NCI-H1092 treated with DMSO at 0.1 percent for 48 hours (cell line): ENCODE data around the gene MAP2K6.

ENCODE experiments used
- DNase-seq: peaks from one replicate; lab custom pipeline; 2025; lab: John Stamatoyannopoulos, UW

Gene MAP2K6

GRCh38 chr17:69535016-69535570, 120.6 kb downstream of the MAP2K6 start:
- no peak for DNase-seq

- DNase-seq, result no peak
These were observed 124.3 kb downstream of the MAP2K6 start for GRCh38 chr17:69538795-69539194.

- no peak for DNase-seq
These were observed 124.8 kb downstream of the MAP2K6 start for GRCh38 chr17:69539274-69539673.

DNA sequence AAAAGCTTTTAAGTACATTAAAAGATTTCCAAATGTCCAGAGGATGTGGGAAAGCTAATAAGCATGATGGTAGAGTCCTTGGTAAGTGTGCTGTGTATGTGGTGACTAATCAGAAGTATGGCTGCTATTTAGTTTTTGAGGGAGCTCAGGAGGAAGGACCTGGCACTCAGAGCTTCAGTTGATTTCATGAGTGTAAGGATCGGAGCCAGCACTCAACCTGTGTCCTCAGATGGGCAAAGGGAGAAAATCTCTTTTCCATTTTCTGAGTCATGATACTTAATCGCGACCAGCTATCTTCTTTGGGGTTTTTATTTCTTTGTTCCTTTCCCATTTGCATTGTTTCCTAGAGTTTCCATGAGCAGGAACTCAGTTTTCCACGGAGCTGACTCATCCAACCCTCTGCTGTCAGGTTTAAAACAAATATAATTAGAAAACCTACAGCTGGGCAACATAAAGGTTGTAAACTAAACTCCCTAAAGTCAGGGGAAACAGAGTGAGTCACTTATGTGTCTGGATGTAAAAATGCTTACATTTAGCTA, 125.4 kb downstream of the MAP2K6 start:
- no peak for DNase-seq

DNA sequence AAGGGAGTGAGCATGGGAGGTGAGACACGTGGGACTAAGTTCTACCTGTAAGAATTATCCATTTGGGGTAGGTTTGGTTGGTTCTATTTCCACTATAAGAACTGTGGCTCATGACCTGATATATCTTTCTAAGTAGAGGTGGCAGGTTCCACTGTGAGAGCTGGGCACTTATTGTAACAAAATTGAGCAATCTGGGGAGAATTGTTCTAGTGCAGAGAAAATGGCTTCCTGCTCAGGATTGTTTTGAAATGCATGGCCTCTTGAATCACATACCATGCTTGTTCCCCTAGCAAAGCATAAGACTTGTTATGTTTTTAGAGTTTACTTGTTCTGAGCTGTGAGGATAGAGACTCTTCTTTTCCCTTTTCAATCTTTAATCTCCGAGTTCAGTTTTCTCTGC, 125.9 kb downstream of the MAP2K6 start:
- no peak for DNase-seq

GRCh38 chr17:69547230-69547629, 132.7 kb downstream of the MAP2K6 start:
- no peak for DNase-seq

DNA sequence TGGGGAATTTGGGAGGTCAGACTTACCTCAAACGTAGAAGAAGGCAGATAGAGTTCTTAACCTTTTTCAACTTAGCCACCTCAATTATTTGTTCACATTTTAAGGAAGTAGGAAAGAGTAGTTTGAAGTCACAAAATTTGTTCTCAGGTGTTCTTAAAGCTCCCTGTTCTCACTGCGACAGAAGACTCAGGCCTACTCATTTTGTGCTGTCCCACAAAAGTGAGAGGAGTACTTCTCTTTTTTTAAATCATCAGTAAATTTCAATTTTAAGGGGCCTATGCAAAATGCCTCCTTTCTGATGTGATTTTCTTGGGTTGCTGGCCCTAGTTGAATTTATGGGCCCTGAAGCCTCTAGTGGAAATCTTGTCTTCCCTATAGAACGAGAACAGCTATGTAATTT, 133.4 kb downstream of the MAP2K6 start:
- no peak for DNase-seq

- DNase-seq, result no peak
These were observed 136.9 kb downstream of the MAP2K6 start for GRCh38 chr17:69551212-69552010.

DNA sequence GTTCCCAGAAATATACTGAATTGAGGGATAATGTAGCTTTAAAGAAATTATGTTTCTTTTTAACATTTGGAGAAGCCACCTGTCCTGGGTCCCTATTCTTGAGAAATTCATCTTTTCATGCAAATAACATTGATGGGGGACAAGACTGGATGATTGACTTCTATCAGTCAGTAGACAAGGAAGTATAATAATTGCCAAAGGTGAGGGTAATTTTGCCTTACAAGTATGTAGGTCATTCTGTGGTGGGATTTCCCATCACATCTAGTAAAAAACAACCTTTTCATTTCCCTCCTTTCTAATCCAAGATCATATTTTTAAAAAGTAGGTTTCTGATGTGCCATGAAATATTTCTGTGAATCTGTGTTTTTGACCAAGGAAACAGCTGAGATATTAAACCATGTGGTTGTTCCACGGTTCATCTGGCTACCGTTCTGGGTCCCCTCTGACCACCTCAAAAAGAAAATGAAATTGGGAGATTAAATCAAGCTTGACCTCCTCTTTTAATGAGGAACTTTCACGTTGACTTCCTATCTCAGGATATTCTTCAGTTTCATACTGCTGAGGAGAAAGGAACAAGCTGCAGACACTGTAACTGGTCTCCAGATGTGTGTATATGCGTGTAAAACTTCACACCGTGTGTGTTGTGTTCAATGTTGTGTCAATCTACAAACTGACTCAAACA, 138.6 kb downstream of the MAP2K6 start:
- no peak for DNase-seq

DNA sequence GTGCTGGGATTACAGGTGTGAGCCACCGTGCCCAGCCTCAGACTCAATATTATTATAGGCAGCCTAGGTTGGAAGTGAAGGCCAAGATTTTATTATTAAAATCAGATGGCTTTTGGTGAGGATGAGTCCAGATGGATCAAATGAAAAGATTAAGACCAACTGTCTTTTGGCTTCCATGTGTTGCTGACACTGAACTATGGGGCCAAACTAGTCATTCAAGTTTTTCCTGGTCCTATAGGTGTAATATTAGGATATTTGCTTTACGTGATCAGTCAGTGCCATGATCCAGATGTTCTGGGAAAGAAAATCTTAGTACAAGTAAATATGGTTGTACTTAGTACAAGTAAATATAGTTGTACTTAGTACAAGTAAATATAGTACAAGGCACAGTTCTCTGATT, 140.6 kb downstream of the MAP2K6 start:
- DNase-seq, result no peak

DNA sequence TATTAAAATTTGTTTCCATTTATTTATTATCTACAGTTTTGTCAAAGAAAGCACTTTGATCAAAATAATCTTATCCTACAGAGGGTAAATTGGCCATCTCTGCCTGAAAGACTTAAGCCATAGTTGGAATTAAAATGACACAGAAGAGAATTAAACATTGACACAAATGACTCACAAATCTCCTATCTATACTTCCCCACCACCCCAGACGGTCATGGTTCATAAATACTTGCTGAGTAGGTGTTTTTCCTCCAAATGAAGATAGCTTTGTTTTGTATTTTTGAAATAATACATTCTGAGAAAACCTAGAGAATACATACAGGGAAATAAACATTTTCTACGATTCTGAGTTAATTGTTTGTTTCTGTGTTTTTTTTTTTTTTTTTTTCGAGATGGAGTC, 142.8 kb downstream of the MAP2K6 start:
- no peak for DNase-seq

DNA sequence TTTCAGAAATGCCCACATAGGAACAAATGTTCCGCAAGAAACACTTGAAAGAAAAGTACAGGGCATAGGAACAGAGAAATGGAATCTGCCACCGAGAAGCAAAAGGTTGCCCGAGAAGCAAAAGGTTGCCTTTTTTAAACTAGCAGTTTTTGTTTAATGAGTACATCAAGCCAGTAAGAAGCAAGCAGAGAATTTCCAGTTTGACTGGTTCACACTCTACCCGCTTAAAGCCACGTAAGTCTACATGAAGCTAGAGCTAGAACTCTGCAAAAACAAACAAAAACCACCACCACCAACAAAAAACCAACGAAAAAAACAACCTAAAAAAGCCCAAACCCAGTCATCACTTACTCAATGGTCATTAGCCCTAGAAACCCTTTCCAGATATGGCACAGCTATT, 144.3 kb downstream of the MAP2K6 start:
- DNase-seq, result no peak

DNA sequence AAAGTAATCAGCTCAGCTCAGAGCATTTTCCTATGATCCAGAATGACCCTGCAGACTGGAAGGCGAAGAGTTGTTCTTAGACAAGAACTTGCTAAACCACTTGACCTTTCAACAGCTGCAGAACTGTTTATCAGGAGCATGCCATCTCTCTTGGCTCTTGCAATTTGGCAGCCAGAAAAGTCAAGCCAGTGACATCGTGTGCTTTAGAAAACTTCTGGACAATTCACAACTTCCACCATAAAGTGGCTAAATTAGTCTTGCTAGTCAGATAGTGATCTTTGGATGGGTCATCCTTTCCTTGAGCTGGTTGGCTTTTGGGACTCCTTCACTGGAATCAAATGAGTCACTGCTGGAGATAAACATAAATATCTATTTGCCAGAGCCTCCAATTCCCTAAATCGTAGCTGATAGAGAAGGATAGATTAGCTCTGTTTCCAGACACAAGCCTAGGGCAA, 146.5 kb downstream of the MAP2K6 start:
- DNase-seq, result no peak

DNA sequence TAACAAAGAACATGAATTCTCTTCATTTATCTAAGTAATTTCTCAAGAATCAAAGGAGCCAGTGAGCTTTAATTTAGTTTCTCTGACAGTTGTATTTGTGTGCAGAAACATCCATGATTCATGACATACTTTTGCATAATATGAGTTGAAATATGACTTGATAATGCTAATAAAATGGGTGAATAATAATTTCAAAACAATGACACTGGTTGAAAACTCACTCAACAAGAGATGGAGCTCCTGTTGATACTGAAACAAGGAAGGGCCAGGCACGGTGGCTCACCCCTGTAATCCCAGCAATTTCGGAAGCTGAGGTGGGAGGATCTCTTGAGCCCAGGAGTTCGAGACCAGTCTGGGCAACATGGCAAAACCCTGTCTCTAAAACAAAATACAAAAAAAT, 147.0 kb downstream of the MAP2K6 start:
- no peak for DNase-seq

DNA sequence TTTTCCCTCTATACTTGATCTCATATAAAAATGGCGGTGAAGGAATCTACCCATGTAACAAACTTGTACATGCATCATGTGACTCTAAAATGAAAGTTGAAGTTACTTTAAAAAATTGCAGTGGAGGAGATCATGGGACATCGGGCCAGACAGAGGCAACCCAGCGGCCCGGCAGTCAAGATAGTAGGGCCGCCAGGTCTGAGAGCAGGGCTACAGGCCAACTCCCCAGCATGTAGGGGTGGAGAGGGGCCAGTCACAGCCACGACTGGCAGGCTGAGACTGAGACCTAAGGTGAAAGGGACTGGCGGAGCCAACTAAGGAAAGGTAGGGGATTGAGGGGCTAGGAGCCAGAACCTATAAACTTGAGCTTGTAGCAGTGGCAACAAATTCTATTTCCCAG, 150.9 kb downstream of the MAP2K6 start:
- no peak for DNase-seq

DNA sequence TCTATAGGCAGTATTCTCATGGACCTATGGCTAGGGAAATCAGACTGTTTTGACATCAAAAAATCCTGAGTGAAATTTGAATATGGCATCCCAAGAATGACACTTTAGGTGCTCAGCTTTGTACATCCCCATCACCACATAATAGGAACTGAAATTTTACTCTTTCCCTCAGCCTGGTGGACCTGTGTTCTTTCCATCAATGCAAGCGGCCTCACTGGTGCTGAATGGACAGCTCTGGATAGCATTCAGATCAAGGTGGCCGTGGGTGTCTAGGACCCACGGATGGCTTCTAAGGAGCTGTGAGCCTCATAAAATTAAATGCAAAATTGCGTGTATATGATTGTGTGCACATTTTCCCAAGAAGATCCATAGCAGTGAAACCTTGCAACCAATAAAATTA, 152.6 kb downstream of the MAP2K6 start:
- DNase-seq, result no peak

DNA sequence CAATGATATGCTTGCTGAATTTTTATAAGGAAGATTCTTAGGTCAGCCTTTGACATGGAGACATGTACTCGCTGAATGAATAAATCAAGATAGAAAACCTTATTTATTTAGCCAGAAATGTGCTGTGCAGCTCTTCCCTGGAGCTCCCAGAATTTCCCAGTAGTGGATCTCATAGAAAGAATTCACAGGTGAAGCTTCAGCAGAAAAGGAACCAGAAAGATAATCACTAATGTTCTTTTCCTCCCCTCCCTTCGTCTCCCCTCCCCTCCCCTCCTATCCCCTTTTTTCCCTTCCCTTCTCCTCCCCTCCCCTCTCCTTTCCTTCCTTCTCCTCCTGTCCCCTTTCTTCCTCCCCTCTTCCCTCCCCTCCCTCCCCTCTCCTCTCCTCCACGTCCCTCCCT, 158.2 kb downstream of the MAP2K6 start:
- no peak for DNase-seq

GRCh38 chr17:69573396-69573795, 158.9 kb downstream of the MAP2K6 start:
- DNase-seq, result no peak

DNA sequence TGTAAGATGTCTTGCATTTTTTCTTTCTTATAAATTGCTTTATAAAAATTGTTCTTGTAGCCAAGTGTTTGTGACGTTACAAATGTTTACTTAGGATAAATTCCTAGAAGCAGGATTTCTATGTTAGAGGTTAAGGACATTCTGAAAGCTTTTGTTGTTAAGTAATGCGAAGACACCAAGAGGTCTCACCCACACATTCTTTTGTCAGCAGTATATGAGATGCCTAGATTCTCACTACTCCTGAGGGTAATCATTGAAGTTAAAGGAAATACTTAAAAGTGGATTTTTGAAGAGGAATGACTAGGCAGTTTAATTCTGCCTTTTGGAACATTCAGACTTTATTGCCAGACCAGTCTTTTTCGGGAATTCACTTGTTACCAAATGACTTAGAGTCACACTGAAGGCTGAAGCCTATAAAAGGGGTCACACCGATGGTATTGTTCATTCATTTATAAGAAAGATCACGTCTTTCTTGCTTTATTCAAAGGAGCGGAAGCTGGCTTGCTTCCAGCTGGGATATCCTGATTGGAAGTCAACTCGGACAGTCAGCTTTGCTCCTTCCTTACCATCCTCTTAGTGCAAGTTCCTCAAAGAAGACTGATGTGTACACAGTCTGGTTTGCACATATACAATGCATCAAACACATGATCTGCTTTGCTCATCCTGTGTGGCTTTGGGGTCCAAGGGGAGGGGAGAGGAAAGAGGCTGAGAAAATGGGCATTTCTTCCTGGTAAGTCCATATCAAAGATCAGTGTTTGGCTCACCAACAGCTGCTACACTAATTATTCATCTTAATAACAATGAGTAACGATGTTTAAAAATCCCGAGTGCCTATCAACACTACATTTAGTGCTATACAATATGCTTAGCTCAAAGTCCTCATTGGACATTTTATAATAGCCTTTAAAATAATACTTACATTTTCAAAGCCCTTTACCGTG, 160.0 kb downstream of the MAP2K6 start:
- DNase-seq, result no peak

GRCh38 chr17:69575346-69575761, 160.9 kb downstream of the MAP2K6 start:
- DNase-seq, result peak; percentile 24

GRCh38 chr17:69577098-69577497, 162.6 kb downstream of the MAP2K6 start:
- no peak for DNase-seq

- no peak for DNase-seq
These were observed 164.0 kb downstream of the MAP2K6 start for GRCh38 chr17:69578385-69578936.
